Ishikawa (cell line): ENCODE data around the gene LCN6.

Experiments
- CEBPB ChIP-seq: IDR thresholded peaks from 2 replicates; pipeline ENCODE4 v1.6.1; 2012
- EGR1 ChIP-seq: IDR thresholded peaks from 2 replicates; pipeline ENCODE4 v1.6.1; 2012
- EP300 ChIP-seq: IDR thresholded peaks from 2 replicates; pipeline ENCODE4 v1.6.1; 2012; ENCODE audit warnings: borderline replicate concordance
- RAD21 ChIP-seq: IDR thresholded peaks from 2 replicates; pipeline ENCODE4 v1.6.1; 2012; ENCODE audit warnings: low read depth
- TAF1 ChIP-seq: IDR thresholded peaks from 2 replicates; pipeline ENCODE4 v1.6.1; 2012; ENCODE audit warnings: low read depth, mild to moderate bottlenecking
- YY1 ChIP-seq: IDR thresholded peaks from 2 replicates; pipeline ENCODE4 v1.6.1; 2012; ENCODE audit warnings: low read depth
- ZBTB7A ChIP-seq: IDR thresholded peaks from 2 replicates; pipeline ENCODE4 v1.6.1; 2012; ENCODE audit warnings: low read depth
- TF ChIP-seq, protein P1 (sequence below): IDR thresholded peaks from 2 replicates; pipeline ENCODE4 v1.6.1; 2012

DNA sequence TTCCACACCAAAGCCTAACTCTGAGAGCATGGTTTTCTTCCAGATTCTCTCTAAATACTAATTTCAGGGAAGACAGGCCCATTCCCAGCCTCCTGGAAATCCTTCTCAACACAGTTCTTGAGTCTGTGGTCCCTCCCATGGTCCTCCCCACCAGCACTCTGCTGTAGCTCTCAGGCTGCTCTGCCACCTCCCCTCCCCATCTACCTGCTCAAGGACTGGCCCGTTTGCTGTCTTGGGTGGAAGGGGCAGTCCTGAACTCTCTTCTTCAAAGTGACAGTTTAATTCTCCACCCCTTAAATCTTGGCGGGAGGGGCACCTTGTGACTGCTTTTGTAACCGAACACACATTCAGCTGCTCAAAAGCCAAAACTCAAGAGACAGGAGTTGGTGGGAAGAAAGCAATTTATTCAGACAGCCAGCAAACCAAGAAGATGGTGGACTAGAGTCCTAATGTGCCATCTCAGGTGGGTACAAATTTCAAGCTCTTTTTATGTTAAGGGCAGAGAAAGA, 23.6 kb upstream of the LCN6 start:
- TF ChIP-seq, protein P1, sequence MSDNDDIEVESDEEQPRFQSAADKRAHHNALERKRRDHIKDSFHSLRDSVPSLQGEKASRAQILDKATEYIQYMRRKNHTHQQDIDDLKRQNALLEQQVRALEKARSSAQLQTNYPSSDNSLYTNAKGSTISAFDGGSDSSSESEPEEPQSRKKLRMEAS, result no peak
- no peak for TF ChIP-seq RAD21
- no peak for TF ChIP-seq CEBPB
- no peak for TF ChIP-seq ZBTB7A
- TF ChIP-seq YY1, result no peak
- TF ChIP-seq EGR1, result no peak
- no peak for TF ChIP-seq EP300
- TF ChIP-seq TAF1, result no peak
